ENCODE results near the gene TSPAN14. TPM values are rescaled to one million over a fixed set of nuclear protein-coding genes. Genes with fewer than 3 reads are reported as not detected.

The TSPAN14 gene
- total RNA-seq, 3 donors from 2014 or later (not counting 1 experiment from before 2014, with no cell fraction given): 126 to 180 (median 173) TPM

GRCh38 chr10:80444124-80444523 is 10.0 kb upstream of the TSPAN14 start:
- Histone ChIP-seq H3K27me3 (ENCODE audit: control insufficient read depth, insufficient read depth, low read length) (no peaks in the 10 kb centered on the region), H3K36me3 (ENCODE audit: control insufficient read depth, insufficient read depth, low read length) (no peaks in the 10 kb centered on the region), H3K4me1 (ENCODE audit: control insufficient read depth, insufficient read depth, low read length) (peaks cover 17% of the 10 kb centered on the region), H3K27ac (ENCODE audit: low read length) (no peak overlapping the region), H3K9me3 (ENCODE audit: control insufficient read depth, insufficient read depth, low read length) (no peaks in the 10 kb centered on the region), H3K4me3 (ENCODE audit: low read length) (no peak overlapping the region)
- ATAC-seq (no peak), DNase-seq (no peak)
- Mint-ChIP-seq H3K27ac (peak overlapping the region in 1 of 2 donors; percentile 59), H3K4me3 (no peak overlapping the region), H3K9me3 (no peaks in the 10 kb centered on the region), H3K4me1 (peaks cover 22 to 31% of the 10 kb centered on the region in 2 donors), H3K27me3 (ENCODE audit: low read depth in 2 of 2) (no peaks in the 10 kb centered on the region), H3K36me3 (no peaks in the 10 kb centered on the region)
- intact Hi-C loops (cut with micrococcal nuclease): loop anchor here (1.0 kb wide), 1 partner anchor 61 kb away; no protein-coding TSS in a partner anchor
- WGBS (ENCODE audit: insufficient coverage): 91% methylated on average over 2 of the region's 2 CpGs
- TF ChIP-seq, protein P1, sequence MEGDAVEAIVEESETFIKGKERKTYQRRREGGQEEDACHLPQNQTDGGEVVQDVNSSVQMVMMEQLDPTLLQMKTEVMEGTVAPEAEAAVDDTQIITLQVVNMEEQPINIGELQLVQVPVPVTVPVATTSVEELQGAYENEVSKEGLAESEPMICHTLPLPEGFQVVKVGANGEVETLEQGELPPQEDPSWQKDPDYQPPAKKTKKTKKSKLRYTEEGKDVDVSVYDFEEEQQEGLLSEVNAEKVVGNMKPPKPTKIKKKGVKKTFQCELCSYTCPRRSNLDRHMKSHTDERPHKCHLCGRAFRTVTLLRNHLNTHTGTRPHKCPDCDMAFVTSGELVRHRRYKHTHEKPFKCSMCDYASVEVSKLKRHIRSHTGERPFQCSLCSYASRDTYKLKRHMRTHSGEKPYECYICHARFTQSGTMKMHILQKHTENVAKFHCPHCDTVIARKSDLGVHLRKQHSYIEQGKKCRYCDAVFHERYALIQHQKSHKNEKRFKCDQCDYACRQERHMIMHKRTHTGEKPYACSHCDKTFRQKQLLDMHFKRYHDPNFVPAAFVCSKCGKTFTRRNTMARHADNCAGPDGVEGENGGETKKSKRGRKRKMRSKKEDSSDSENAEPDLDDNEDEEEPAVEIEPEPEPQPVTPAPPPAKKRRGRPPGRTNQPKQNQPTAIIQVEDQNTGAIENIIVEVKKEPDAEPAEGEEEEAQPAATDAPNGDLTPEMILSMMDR (IDR thresholded peaks at IDR 0.05): no peak

DNA sequence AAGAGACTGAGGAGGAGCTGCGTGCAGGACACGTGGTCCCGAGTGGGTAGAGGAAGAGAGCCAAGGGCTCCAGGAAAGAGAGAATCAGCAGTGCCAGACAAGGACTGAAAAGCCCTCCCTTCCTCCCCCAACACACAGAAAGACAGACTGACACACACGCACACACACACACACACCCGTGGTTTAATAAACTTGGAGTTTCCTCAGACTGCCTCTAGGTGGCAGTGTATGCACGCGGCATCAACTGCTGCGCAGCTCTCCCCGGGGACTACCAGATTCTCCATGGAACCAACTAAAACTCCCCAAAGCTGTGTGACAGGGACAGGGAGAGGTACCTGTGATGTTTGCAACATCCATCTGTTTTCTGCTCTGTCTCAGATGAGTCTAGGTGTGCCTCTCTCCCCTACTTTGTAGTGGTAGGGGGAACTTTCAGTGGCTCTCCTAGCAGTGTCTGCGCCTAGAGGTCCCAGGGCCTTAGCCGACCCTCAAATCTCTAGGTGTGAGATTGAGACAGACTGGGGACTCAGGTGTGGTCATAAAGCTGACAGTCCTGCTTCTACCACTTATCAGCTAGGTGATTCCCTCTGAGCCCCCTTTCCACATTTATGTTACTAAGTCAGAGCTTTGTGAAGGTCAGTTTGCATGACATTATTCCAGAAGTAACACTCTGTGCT is 9.3 kb upstream of the TSPAN14 start:
- no peak overlapping the region for H3K27ac ChIP-seq (ENCODE audit: low read length)

GRCh38 chr10:80447436-80448190 is 6.5 kb upstream of the TSPAN14 start:
- WGBS (ENCODE audit: insufficient coverage): 68% methylated on average over 5 of the region's 7 CpGs
- Mint-ChIP-seq H3K36me3 (no peaks in the 10 kb centered on the region), H3K27me3 (ENCODE audit: low read depth in 2 of 2) (no peaks in the 10 kb centered on the region), H3K4me1 (peaks cover 22 to 31% of the 10 kb centered on the region in 2 donors), H3K27ac (no peak overlapping the region), H3K4me3 (no peak overlapping the region), H3K9me3 (no peaks in the 10 kb centered on the region)
- Histone ChIP-seq H3K4me3 (ENCODE audit: low read length) (no peak overlapping the region), H3K4me1 (ENCODE audit: control insufficient read depth, insufficient read depth, low read length) (peaks cover 17% of the 10 kb centered on the region), H3K27me3 (ENCODE audit: control insufficient read depth, insufficient read depth, low read length) (no peaks in the 10 kb centered on the region), H3K27ac (ENCODE audit: low read length) (no peak overlapping the region), H3K36me3 (ENCODE audit: control insufficient read depth, insufficient read depth, low read length) (no peaks in the 10 kb centered on the region), H3K9me3 (ENCODE audit: control insufficient read depth, insufficient read depth, low read length) (no peaks in the 10 kb centered on the region)
- intact Hi-C loops (cut with micrococcal nuclease): no loop called here
- TF ChIP-seq, protein P1 (IDR thresholded peaks at IDR 0.05): no peak
- ATAC-seq (no peak), DNase-seq (no peak)

More for the DNA sequence above, 9.3 kb upstream of the TSPAN14 start:
- peak overlapping the region in 1 of 2 donors; percentile 59 for H3K27ac Mint-ChIP-seq
- Histone ChIP-seq H3K36me3 (ENCODE audit: control insufficient read depth, insufficient read depth, low read length) (no peaks in the 10 kb centered on the region), H3K27me3 (ENCODE audit: control insufficient read depth, insufficient read depth, low read length) (no peaks in the 10 kb centered on the region), H3K4me1 (ENCODE audit: control insufficient read depth, insufficient read depth, low read length) (peaks cover 17% of the 10 kb centered on the region), H3K9me3 (ENCODE audit: control insufficient read depth, insufficient read depth, low read length) (no peaks in the 10 kb centered on the region), H3K4me3 (ENCODE audit: low read length) (no peak overlapping the region)
- no peaks in the 10 kb centered on the region for H3K27me3 Mint-ChIP-seq (ENCODE audit: low read depth in 2 of 2)
- H3K4me1 Mint-ChIP-seq: peaks cover 22 to 31% of the 10 kb centered on the region in 2 donors
- intact Hi-C loops (cut with micrococcal nuclease): loop anchor here (1.0 kb wide), 1 partner anchor 61 kb away; no protein-coding TSS in a partner anchor
- no peaks in the 10 kb centered on the region for H3K36me3 Mint-ChIP-seq
- ATAC-seq (peak; percentile 91 to 97 (median 97)), DNase-seq (peak; percentile 55 to 88)
- no peak overlapping the region for H3K4me3 Mint-ChIP-seq
- TF ChIP-seq, protein P1 (IDR thresholded peaks at IDR 0.05): peak; percentile 74
- WGBS (ENCODE audit: insufficient coverage): 16% methylated on average over 11 of the region's 11 CpGs
- no peaks in the 10 kb centered on the region for H3K9me3 Mint-ChIP-seq
